Measurements from ENCODE around the gene FBXW10B. TPM values are rescaled to one million over a fixed set of nuclear protein-coding genes. Genes with fewer than 3 reads are reported as not detected.
"Not testable (repeated sequence)": the region's sequence is repeated elsewhere in the genome, so short reads cannot be mapped to it uniquely, and the experiment has no call there.

Gene FBXW10B
- total RNA-seq, 1 experiment from 2014 or later, result 3.4 TPM

GRCh38 chr17:15645099-15645941, 25.8 kb upstream of the FBXW10B start:
- BruUV-seq (replicated peaks); H3K27me3 Mint-ChIP-seq (ENCODE audit: insufficient read depth, unreplicated experiment); CTCF ChIA-PET; H3K9me3 Mint-ChIP-seq (ENCODE audit: unreplicated experiment); intact Hi-C loops (cut with micrococcal nuclease): not testable (repeated sequence)
- peak overlapping the region; percentile 94 for H3K27ac Mint-ChIP-seq (ENCODE audit: low read depth, unreplicated experiment)
- POLR2A ChIA-PET, result interaction anchor here (0.7 kb wide), 1 partner anchor 12 kb away, joined by 4 read pairs; no protein-coding TSS in a partner anchor
- H3K4me3 Mint-ChIP-seq (ENCODE audit: unreplicated experiment), result peak overlapping the region; percentile 45
- peaks cover 27% of the 10 kb centered on the region for H3K4me1 Mint-ChIP-seq (ENCODE audit: insufficient read depth, unreplicated experiment)
- DNase-seq (ENCODE audit: unreplicated experiment), result peak; percentile 39
- H3K36me3 Mint-ChIP-seq (ENCODE audit: insufficient read depth, unreplicated experiment), result peaks cover 22% of the 10 kb centered on the region

GRCh38 chr17:15642505-15643251, 23.2 kb upstream of the FBXW10B start:
- Mint-ChIP-seq H3K4me1 (ENCODE audit: insufficient read depth, unreplicated experiment) (peaks cover 11% of the 10 kb centered on the region), H3K27ac (ENCODE audit: low read depth, unreplicated experiment) (peak overlapping the region; percentile 67)
- H3K9me3 Mint-ChIP-seq (ENCODE audit: unreplicated experiment); POLR2A ChIA-PET; H3K36me3 Mint-ChIP-seq (ENCODE audit: insufficient read depth, unreplicated experiment); BruUV-seq (replicated peaks); intact Hi-C loops (cut with micrococcal nuclease); H3K27me3 Mint-ChIP-seq (ENCODE audit: insufficient read depth, unreplicated experiment); CTCF ChIA-PET; DNase-seq (ENCODE audit: unreplicated experiment); H3K4me3 Mint-ChIP-seq (ENCODE audit: unreplicated experiment): not testable (repeated sequence)

- H3K27ac Mint-ChIP-seq (ENCODE audit: low read depth, unreplicated experiment); DNase-seq (ENCODE audit: unreplicated experiment); H3K27me3 Mint-ChIP-seq (ENCODE audit: insufficient read depth, unreplicated experiment); POLR2A ChIA-PET; H3K9me3 Mint-ChIP-seq (ENCODE audit: unreplicated experiment); H3K36me3 Mint-ChIP-seq (ENCODE audit: insufficient read depth, unreplicated experiment); CTCF ChIA-PET; intact Hi-C loops (cut with micrococcal nuclease); H3K4me3 Mint-ChIP-seq (ENCODE audit: unreplicated experiment): not testable (repeated sequence)
- BruUV-seq (replicated peaks), result TSS peak; percentile 21
- peaks cover 11% of the 10 kb centered on the region for H3K4me1 Mint-ChIP-seq (ENCODE audit: insufficient read depth, unreplicated experiment)
These were observed 22.5 kb upstream of the FBXW10B start for GRCh38 chr17:15642014-15642413.

GRCh38 chr17:15630930-15631453, 11.5 kb upstream of the FBXW10B start:
- CTCF ChIA-PET; H3K4me3 Mint-ChIP-seq (ENCODE audit: unreplicated experiment); H3K27me3 Mint-ChIP-seq (ENCODE audit: insufficient read depth, unreplicated experiment); H3K27ac Mint-ChIP-seq (ENCODE audit: low read depth, unreplicated experiment); H3K9me3 Mint-ChIP-seq (ENCODE audit: unreplicated experiment); intact Hi-C loops (cut with micrococcal nuclease); BruUV-seq (replicated peaks): not testable (repeated sequence)
- Mint-ChIP-seq H3K36me3 (ENCODE audit: insufficient read depth, unreplicated experiment) (peaks cover 76% of the 10 kb centered on the region), H3K4me1 (ENCODE audit: insufficient read depth, unreplicated experiment) (peaks cover 14% of the 10 kb centered on the region)
- POLR2A ChIA-PET, result interaction anchor here (0.6 kb wide), 1 partner anchor 351 kb away, joined by 3 read pairs; no protein-coding TSS in a partner anchor
- DNase-seq (ENCODE audit: unreplicated experiment), result peak; percentile 38

GRCh38 chr17:15629991-15630390, 10.5 kb upstream of the FBXW10B start:
- Mint-ChIP-seq H3K4me1 (ENCODE audit: insufficient read depth, unreplicated experiment) (peaks cover 14% of the 10 kb centered on the region), H3K27ac (ENCODE audit: low read depth, unreplicated experiment) (peak overlapping the region; percentile 89), H3K4me3 (ENCODE audit: unreplicated experiment) (peak overlapping the region; percentile 20), H3K36me3 (ENCODE audit: insufficient read depth, unreplicated experiment) (peaks cover 74% of the 10 kb centered on the region)
- BruUV-seq (replicated peaks); intact Hi-C loops (cut with micrococcal nuclease); POLR2A ChIA-PET; H3K27me3 Mint-ChIP-seq (ENCODE audit: insufficient read depth, unreplicated experiment); H3K9me3 Mint-ChIP-seq (ENCODE audit: unreplicated experiment); CTCF ChIA-PET: not testable (repeated sequence)
- DNase-seq (ENCODE audit: unreplicated experiment), result peak; percentile 52

- intact Hi-C loops (cut with micrococcal nuclease); DNase-seq (ENCODE audit: unreplicated experiment); H3K4me1 Mint-ChIP-seq (ENCODE audit: insufficient read depth, unreplicated experiment); CTCF ChIA-PET; H3K9me3 Mint-ChIP-seq (ENCODE audit: unreplicated experiment); H3K27me3 Mint-ChIP-seq (ENCODE audit: insufficient read depth, unreplicated experiment); H3K27ac Mint-ChIP-seq (ENCODE audit: low read depth, unreplicated experiment); H3K4me3 Mint-ChIP-seq (ENCODE audit: unreplicated experiment); BruUV-seq (replicated peaks): not testable (repeated sequence)
- POLR2A ChIA-PET, result interaction anchor here (0.6 to 0.7 kb wide), 2 partner anchors 36 to 1854 kb away, joined by 3 to 4 read pairs; no protein-coding TSS in a partner anchor
- peaks cover 51% of the 10 kb centered on the region for H3K36me3 Mint-ChIP-seq (ENCODE audit: insufficient read depth, unreplicated experiment)
These were observed 4.2 kb upstream of the FBXW10B start for GRCh38 chr17:15623661-15624209.

- H3K4me1 Mint-ChIP-seq (ENCODE audit: insufficient read depth, unreplicated experiment); CTCF ChIA-PET; H3K4me3 Mint-ChIP-seq (ENCODE audit: unreplicated experiment); H3K27me3 Mint-ChIP-seq (ENCODE audit: insufficient read depth, unreplicated experiment); H3K27ac Mint-ChIP-seq (ENCODE audit: low read depth, unreplicated experiment); H3K9me3 Mint-ChIP-seq (ENCODE audit: unreplicated experiment); POLR2A ChIA-PET; BruUV-seq (replicated peaks); DNase-seq (ENCODE audit: unreplicated experiment); intact Hi-C loops (cut with micrococcal nuclease): not testable (repeated sequence)
- peaks cover 50% of the 10 kb centered on the region for H3K36me3 Mint-ChIP-seq (ENCODE audit: insufficient read depth, unreplicated experiment)
These were observed 3.8 kb upstream of the FBXW10B start for GRCh38 chr17:15623255-15623654.

- DNase-seq (ENCODE audit: unreplicated experiment); BruUV-seq (replicated peaks); CTCF ChIA-PET; POLR2A ChIA-PET; H3K4me3 Mint-ChIP-seq (ENCODE audit: unreplicated experiment); H3K9me3 Mint-ChIP-seq (ENCODE audit: unreplicated experiment); H3K27me3 Mint-ChIP-seq (ENCODE audit: insufficient read depth, unreplicated experiment); intact Hi-C loops (cut with micrococcal nuclease); H3K4me1 Mint-ChIP-seq (ENCODE audit: insufficient read depth, unreplicated experiment); H3K27ac Mint-ChIP-seq (ENCODE audit: low read depth, unreplicated experiment): not testable (repeated sequence)
- peaks cover 39% of the 10 kb centered on the region for H3K36me3 Mint-ChIP-seq (ENCODE audit: insufficient read depth, unreplicated experiment)
These were observed 2.6 kb upstream of the FBXW10B start for GRCh38 chr17:15622124-15622523.

- H3K36me3 Mint-ChIP-seq (ENCODE audit: insufficient read depth, unreplicated experiment); H3K27me3 Mint-ChIP-seq (ENCODE audit: insufficient read depth, unreplicated experiment); H3K27ac Mint-ChIP-seq (ENCODE audit: low read depth, unreplicated experiment); intact Hi-C loops (cut with micrococcal nuclease); BruUV-seq (replicated peaks); H3K4me1 Mint-ChIP-seq (ENCODE audit: insufficient read depth, unreplicated experiment); DNase-seq (ENCODE audit: unreplicated experiment); H3K4me3 Mint-ChIP-seq (ENCODE audit: unreplicated experiment); POLR2A ChIA-PET; H3K9me3 Mint-ChIP-seq (ENCODE audit: unreplicated experiment); CTCF ChIA-PET: not testable (repeated sequence)
These were observed 2.7 kb downstream of the FBXW10B start for GRCh38 chr17:15616828-15617227.

Data from MCF 10A (cell line).